ENCODE results near the gene FIBCD1.

FIBCD1 gene

DNA sequence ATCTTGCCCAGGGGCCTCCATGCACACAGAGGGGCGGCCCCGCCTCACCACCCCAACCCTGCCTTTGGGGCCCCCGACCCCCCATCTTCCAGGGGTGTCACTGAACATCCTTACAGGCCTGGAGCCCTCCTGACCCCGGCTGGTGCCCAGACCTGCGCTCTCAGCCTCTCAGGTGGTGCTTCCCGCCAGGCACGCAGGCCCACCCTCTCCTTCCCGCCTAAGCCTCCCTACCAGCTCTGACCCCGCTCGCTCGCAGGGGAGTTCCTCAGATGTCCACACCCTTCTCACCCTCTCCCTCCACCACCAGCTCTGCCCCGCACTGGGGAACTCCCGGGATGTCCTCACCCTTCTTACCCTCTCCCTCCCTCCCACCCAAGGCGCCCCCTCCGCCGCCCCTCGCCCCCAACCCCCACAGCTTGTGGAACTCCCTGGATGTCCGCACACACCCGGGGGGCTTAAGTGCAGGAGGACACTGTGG lies 30.1 kb downstream of the FIBCD1 start:
- Mint-ChIP-seq H3K4me3 (no peak overlapping the region), H3K27me3 (peaks cover 7% of the 10 kb centered on the region), H3K36me3 (no peaks in the 10 kb centered on the region), H3K27ac (no peak overlapping the region), H3K9me3 (no peaks in the 10 kb centered on the region), H3K4me1 (no peaks in the 10 kb centered on the region)
- no peak for DNase-seq
- CTCF ChIA-PET, result no interaction called here

DNA sequence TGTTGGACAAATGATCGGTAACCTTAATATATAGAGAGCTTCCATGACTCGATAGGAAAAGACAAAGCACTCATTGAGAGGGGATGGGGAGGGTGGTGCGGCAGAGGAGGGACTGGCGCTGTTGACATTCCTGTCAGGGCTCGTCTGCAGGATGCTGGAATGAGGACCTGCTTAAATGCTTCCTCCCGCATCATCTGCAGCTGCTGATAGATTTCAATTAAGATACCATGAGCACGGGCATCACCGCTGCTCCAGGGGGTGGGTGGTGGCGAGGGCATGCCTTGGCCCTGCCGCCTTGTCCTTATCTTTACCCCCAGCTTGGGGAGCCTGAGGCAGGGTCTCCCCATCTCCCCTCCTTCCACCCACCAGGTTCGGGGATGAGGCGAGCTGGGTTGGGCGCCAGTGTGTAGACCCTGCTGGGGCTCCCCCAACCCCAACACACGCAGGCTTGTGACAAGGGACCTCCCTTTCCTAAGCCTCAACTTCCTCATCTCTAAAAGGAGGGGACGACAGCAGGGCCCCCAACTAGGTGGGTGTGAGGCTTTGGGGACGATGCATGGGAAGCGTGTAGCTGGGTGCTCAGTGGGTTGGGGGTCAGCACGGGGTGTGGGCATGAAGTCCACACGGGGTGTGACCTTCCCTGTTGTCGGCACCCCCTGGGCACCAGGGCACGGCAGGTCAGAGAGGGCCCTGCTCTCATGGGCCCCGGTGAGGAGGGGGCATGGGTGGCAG lies 30.7 kb downstream of the FIBCD1 start:
- no peak for DNase-seq
- Mint-ChIP-seq H3K27ac (no peak overlapping the region), H3K4me3 (no peak overlapping the region), H3K36me3 (no peaks in the 10 kb centered on the region), H3K4me1 (no peaks in the 10 kb centered on the region), H3K27me3 (peaks cover 6% of the 10 kb centered on the region), H3K9me3 (no peaks in the 10 kb centered on the region)
- CTCF ChIA-PET, result no interaction called here

GRCh38 chr9:130906735-130907416 lies 32.2 kb downstream of the FIBCD1 start:
- Mint-ChIP-seq H3K4me3 (no peak overlapping the region), H3K27me3 (no peaks in the 10 kb centered on the region)
- CTCF ChIA-PET, result no interaction called here

DNA sequence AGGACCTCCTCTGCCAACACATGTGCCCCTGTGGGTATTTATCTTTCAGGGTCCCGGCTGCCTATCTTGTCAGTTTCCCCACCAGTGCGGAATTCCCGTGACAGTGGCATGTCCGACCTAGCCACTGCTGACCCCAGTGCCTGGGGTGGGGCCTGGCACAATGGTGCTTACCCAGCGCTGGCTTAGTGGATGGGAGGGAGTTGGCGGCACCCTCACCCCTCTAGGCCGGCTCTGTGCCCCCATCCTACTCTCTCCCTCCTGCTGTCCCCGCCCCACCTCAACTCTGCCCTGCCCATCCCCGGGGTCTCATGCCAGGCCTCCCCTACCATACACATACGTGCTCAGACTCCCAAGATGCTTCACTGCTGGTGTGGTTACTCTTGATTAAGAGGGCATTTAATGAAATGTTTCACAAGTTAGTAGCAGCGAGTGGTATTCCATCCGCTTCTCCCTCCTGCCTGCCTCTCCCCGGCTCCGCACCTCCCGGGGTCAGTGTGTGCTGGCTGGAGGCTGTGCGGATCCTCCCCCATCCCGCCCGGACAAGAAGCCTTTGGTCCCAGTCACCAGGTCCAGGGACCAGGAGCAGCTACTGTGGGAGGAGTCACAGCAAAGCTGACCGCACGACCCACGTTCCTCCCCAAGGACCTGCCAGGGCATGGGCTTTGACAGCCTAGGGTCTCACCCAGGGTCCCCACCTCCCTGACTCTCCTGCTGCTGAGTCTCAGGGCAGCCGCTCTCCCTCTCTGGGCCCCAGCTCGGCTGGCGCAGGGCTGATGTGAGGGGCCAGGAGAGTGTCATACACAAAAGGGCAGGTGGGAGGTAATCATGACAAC lies 32.9 kb downstream of the FIBCD1 start:
- H3K4me1 Mint-ChIP-seq, result no peaks in the 10 kb centered on the region
- no peak overlapping the region for H3K4me3 Mint-ChIP-seq
- no peaks in the 10 kb centered on the region for H3K36me3 Mint-ChIP-seq
- H3K27me3 Mint-ChIP-seq, result no peaks in the 10 kb centered on the region
- CTCF ChIA-PET, result no interaction called here
- no peak for DNase-seq
- H3K9me3 Mint-ChIP-seq, result no peaks in the 10 kb centered on the region
- H3K27ac Mint-ChIP-seq, result no peak overlapping the region

More at GRCh38 chr9:130906735-130907416, 32.2 kb downstream of the FIBCD1 start:
- DNase-seq, result no peak
- Mint-ChIP-seq H3K9me3 (no peaks in the 10 kb centered on the region), H3K4me1 (no peaks in the 10 kb centered on the region), H3K36me3 (no peaks in the 10 kb centered on the region), H3K27ac (no peak overlapping the region)

GRCh38 chr9:130905125-130905901 lies 33.7 kb downstream of the FIBCD1 start:
- H3K27ac Mint-ChIP-seq, result no peak overlapping the region
- H3K36me3 Mint-ChIP-seq, result no peaks in the 10 kb centered on the region
- H3K9me3 Mint-ChIP-seq, result no peaks in the 10 kb centered on the region
- DNase-seq, result no peak
- CTCF ChIA-PET, result no interaction called here
- no peak overlapping the region for H3K4me3 Mint-ChIP-seq
- no peaks in the 10 kb centered on the region for H3K4me1 Mint-ChIP-seq
- H3K27me3 Mint-ChIP-seq, result peaks cover 6% of the 10 kb centered on the region

DNA sequence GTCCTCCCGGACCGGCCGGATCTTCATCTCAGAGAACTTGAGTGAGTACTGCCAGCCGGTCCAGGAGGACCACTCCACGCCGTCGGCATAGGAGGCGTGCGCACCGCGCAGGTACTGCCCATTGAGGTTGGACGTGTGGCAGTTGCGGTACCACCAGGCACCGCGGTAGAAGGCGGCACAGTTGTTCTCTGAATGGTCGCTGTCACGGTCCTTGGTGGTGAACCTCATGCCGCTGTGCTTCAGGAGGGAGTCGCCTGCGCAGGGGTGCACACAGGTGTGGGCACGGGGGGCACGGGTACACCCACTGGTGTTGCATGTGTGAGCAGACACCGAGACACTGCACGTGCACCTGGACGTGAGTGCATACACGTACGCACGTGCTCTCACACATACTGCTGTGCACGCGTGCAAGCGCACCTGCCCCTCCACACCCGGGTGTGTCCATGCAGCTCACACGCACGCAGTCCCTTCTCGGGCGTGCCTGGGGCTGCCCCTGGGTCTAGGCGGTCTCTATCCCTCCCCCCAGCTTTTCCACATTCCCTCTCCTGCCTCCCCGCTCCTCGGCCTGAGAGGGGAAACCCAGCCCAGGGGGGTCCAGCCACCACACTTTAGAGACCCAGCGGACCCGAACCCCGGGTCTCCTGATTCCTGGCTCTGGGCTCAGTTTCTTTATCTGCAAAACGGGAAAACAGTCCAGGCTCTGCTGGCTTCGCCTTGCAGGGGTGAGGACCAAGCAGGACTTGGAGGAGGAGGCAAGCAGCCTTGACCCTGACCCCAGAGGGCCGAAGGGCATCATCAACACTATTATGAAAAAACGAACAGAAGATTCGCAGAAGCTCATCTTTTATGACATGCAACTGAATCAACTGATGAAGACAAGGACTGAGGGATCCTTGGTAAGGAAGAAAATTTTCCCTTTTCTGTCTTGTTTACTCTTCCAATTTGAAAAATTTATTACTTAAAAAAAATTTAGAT lies 34.7 kb downstream of the FIBCD1 start:
- Mint-ChIP-seq H3K36me3 (no peaks in the 10 kb centered on the region), H3K9me3 (no peaks in the 10 kb centered on the region), H3K4me1 (no peaks in the 10 kb centered on the region), H3K27me3 (peaks cover 6% of the 10 kb centered on the region), H3K4me3 (no peak overlapping the region), H3K27ac (no peak overlapping the region)
- CTCF ChIA-PET, result no interaction called here
- DNase-seq, result no peak

- H3K9me3 Mint-ChIP-seq, result no peaks in the 10 kb centered on the region
- no peaks in the 10 kb centered on the region for H3K36me3 Mint-ChIP-seq
- peaks cover 6% of the 10 kb centered on the region for H3K27me3 Mint-ChIP-seq
- no peak for DNase-seq
- CTCF ChIA-PET, result no interaction called here
- H3K4me1 Mint-ChIP-seq, result no peaks in the 10 kb centered on the region
- H3K27ac Mint-ChIP-seq, result no peak overlapping the region
- H3K4me3 Mint-ChIP-seq, result no peak overlapping the region
Observed at GRCh38 chr9:130903194-130904069, 35.6 kb downstream of the FIBCD1 start.

DNA sequence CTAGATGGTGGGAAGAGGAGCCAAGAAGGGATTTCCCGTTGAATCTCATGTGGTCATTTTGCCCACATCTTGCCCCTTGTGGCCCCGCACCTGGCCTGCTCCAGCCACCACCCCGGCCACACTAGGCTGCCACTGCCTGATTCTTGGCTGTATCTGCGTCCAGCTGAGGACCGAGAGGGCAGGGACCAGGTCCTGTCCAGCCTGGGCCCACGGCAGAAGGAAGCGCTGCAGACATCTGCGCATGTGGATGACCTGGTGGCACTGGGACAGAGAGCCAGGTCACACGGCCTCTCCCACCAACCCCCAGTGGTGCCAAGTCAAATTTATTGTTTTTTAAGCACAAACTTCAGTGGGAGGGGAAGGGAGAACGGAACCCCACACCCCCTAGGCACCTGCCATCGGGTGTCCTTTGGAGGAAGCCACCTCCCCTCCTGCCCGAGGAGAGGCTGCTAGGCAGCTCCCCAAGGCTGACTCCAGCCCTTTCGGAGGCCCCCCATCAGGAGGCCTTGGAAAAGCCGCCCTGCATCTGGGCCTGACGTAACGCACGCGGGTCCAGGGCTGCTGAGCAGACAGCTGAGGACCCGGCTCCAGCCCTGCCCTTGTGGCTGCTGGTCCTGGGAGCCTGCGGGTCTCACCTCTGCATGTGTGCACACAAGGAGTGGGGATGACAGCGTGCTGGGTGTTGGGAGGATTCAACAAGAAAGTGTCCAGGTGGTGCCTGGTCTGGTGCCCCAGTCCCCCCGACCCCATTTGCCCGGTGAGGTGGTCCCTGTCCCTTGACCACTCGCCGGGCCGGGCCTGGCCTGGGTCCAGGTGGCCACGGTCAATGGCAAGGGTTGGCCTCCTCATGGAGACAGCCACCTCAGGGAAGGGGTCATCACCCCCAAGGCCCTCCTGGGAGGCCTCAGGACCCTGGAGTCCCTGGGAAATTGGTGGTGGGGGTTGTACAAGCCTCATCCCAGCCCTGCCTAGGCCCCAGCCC lies 36.6 kb downstream of the FIBCD1 start:
- H3K4me1 Mint-ChIP-seq, result no peaks in the 10 kb centered on the region
- no peak for DNase-seq
- no peak overlapping the region for H3K4me3 Mint-ChIP-seq
- H3K27me3 Mint-ChIP-seq, result peaks cover 6% of the 10 kb centered on the region
- CTCF ChIA-PET, result no interaction called here
- H3K36me3 Mint-ChIP-seq, result no peaks in the 10 kb centered on the region
- no peak overlapping the region for H3K27ac Mint-ChIP-seq
- no peaks in the 10 kb centered on the region for H3K9me3 Mint-ChIP-seq

GRCh38 chr9:130901498-130902203 lies 37.4 kb downstream of the FIBCD1 start:
- no peak for DNase-seq
- H3K4me1 Mint-ChIP-seq, result no peaks in the 10 kb centered on the region
- no peaks in the 10 kb centered on the region for H3K36me3 Mint-ChIP-seq
- no peak overlapping the region for H3K27ac Mint-ChIP-seq
- CTCF ChIA-PET, result no interaction called here
- H3K9me3 Mint-ChIP-seq, result no peaks in the 10 kb centered on the region
- H3K4me3 Mint-ChIP-seq, result no peak overlapping the region
- H3K27me3 Mint-ChIP-seq, result peaks cover 6% of the 10 kb centered on the region

DNA sequence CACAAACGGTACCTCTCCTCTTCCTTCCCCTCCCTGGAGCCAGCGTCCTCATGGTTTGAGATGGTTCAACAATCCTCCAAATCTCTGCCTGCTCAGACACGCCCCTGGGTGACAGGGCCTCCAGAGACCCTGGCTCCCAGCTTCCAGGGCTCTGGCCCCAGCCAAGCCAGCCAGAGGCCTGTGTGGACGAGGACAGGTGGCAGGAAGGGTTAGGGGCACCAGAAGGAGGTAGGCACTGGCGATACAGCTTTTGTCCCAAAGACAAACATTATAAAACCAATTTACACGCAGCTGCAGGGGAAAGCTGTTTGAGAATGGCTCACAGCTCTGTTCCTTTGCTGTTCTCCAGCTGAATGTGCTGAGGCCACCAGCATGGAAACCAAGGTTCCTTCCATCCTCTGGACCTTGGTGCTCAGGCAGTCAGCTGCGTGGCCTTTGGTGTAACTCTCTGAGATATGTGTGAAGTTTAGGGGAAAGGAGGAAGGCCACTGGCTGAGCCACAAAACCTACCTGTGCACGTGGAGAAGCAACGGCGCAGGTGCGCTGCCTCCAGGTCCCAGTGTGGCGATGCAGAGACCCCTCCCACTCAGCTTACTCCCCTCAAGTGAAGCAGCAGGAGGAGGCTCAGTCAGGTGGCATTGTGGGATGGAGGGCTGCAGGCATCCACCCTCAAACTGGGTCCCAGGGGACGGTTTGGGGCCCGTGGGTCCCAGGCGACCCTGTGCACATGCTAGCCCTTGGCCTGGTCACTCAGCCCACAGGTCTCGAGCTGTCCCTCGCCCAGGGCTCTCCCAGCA lies 38.1 kb downstream of the FIBCD1 start:
- Mint-ChIP-seq H3K36me3 (no peaks in the 10 kb centered on the region), H3K4me3 (no peak overlapping the region), H3K4me1 (no peaks in the 10 kb centered on the region), H3K27me3 (peaks cover 6% of the 10 kb centered on the region), H3K27ac (no peak overlapping the region), H3K9me3 (no peaks in the 10 kb centered on the region)
- CTCF ChIA-PET, result no interaction called here
- no peak for DNase-seq
